Cerebellar cortex (tissue), 1 donor: ENCODE results near the gene MAPKAPK3.
"Not testable (repeated sequence)": the region's sequence is repeated elsewhere in the genome, so short reads cannot be mapped to it uniquely, and the experiment has no call there.

Experiments
- DNase-seq: peaks from one replicate; pipeline ENCODE4 v3.0.0-alpha.2; 2015; ENCODE audit warnings: low spot score

Gene MAPKAPK3

DNA sequence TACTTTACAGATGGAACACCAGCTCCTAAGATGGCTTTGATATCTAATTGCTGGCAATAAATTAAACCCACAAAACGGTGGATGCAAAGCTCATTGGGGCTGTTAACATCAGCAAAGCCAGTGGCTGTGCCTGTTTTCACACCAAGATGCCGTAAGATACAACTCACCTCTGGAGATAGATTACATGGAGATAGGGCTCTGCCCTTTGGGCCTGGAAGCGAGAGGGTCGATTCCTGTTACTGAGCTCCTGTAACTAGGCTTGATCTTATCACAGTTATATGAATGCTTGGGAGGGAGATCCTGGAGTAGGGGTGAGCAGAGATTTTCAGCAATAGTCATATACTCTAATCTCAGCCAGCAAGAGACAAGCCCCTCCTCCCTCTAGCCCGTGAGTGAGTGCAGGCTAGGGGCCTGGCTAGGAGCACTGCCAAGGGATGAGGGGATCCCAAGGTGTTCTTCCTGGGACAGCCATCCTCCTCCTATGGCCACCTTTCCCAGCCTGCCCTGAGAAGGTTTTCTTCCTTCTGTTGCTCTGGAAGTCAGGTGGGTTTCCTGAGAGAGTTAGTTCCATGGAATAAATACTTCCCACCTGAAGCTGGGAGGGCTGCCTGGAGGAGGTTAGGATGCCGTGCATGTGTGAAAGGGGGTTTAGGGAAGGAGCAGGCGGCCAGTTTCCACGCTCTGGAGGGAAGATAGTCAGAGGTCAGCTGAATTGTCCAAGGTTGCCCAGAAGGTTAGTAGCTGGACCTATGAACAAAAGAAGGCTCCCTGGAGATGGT is 39.7 kb downstream of the MAPKAPK3 start:
- DNase-seq, result no peak

DNA sequence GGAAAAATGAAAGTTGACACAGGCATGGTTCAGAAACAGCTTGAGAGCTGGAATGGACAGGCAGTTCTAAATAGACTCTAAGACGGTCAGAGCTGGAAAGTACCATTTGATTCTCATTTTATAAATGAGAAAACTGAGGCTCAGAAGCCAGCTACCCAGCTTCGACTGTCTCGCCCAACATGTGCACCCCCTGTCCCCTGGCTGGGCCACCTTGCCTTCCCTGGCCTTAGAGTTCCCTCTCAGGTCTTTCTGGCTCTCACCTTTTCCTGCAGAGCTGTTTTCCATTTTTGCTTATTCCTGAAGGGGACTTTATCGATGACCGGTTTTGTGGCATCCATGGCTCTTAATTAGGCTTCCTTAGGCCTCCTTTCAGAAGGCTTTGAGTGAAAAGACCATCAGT is 40.5 kb downstream of the MAPKAPK3 start:
- no peak for DNase-seq

GRCh38 chr3:50657816-50658215 is 40.9 kb downstream of the MAPKAPK3 start:
- no peak for DNase-seq

GRCh38 chr3:50658416-50658815 is 41.5 kb downstream of the MAPKAPK3 start:
- DNase-seq, result no peak

DNA sequence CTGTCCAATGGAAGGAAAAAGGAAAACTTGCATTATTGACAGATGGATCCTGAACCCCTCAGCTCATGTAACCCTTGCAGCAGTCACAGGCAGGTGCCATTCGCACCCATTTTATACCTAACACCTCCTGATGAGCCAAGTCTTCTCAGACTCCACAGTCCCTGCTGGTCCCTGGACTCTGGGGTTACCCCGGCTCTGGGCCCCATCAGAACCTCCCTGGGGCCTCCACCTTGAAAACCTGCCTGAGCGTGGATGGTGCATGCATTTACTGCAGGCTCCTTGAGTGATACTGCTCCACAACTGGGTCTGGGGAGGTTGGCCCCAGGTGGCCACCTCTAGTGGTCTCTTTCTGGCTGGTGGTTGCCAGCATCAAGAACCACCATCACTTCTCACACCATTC is 41.9 kb downstream of the MAPKAPK3 start:
- no peak for DNase-seq

GRCh38 chr3:50660386-50660785 is 43.4 kb downstream of the MAPKAPK3 start:
- DNase-seq, result no peak

GRCh38 chr3:50661321-50661837 is 44.4 kb downstream of the MAPKAPK3 start:
- no peak for DNase-seq

DNA sequence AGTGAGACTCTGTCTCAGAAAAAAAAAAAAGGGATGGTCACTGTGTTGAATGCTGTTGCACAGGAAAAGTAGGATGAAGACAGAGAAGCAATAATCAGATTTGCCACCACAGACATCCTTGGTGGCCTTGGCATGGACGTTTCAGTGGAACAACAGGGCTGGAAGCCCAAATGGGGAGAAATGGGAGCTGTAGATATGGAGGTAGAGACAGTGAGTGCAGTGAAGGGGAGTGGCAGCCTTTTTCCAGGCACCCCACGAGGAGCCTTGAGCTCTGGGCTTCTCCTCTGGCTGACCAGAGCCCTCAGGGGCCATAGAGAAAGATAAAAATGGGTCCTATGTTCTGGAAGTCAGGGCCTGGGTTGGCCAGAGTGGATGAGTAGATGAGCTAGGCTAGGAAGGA is 45.5 kb downstream of the MAPKAPK3 start:
- no peak for DNase-seq

- DNase-seq, result no peak
These were observed 48.3 kb downstream of the MAPKAPK3 start for GRCh38 chr3:50665081-50665840.

DNA sequence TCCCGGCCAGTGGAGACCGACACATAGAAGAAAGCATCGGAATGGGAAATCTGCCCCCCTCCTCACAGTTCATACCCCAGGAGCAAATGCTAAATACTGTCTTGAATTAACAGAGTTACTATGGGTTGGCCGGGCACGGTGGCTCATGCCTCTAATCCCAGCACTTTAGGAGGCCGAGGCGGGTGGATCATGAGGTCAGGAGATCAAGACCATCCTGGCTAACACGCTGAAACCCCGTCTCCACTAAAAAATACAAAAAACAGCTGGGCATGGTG is 48.8 kb downstream of the MAPKAPK3 start:
- DNase-seq, result not testable (repeated sequence)

- no peak for DNase-seq
These were observed 49.9 kb downstream of the MAPKAPK3 start for GRCh38 chr3:50666837-50667236.

DNA sequence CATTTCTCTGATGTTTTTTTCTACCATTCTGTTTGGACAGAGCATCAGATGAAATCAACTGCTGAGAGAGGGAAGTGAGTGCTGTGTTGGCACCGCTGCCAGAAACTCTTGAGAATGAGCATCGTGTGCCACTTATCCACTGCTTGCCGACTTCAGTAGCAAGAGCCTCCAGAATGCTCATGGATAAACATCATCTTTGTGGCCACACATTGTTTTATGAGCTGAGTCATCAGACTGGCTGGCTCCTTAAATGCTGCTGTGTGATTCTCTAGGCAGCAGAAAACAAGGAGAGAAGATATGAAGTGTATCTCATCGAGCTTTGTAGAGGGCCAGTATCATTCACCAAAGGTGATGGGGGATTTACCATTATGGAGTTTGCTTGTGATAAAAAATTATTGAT is 54.4 kb downstream of the MAPKAPK3 start:
- peak; percentile 25 for DNase-seq

GRCh38 chr3:50672656-50673055 is 55.7 kb downstream of the MAPKAPK3 start:
- no peak for DNase-seq

- no peak for DNase-seq
These were observed 57.0 kb downstream of the MAPKAPK3 start for GRCh38 chr3:50673931-50674330.

- DNase-seq, result peak; percentile 49
These were observed 57.6 kb downstream of the MAPKAPK3 start, which contains the start of gene DOCK3 for GRCh38 chr3:50674349-50675178. TSS of gene DOCK3 (plus strand) at chr3:50674927. CDS start at chr3:50675264, 337 bp downstream.

DNA sequence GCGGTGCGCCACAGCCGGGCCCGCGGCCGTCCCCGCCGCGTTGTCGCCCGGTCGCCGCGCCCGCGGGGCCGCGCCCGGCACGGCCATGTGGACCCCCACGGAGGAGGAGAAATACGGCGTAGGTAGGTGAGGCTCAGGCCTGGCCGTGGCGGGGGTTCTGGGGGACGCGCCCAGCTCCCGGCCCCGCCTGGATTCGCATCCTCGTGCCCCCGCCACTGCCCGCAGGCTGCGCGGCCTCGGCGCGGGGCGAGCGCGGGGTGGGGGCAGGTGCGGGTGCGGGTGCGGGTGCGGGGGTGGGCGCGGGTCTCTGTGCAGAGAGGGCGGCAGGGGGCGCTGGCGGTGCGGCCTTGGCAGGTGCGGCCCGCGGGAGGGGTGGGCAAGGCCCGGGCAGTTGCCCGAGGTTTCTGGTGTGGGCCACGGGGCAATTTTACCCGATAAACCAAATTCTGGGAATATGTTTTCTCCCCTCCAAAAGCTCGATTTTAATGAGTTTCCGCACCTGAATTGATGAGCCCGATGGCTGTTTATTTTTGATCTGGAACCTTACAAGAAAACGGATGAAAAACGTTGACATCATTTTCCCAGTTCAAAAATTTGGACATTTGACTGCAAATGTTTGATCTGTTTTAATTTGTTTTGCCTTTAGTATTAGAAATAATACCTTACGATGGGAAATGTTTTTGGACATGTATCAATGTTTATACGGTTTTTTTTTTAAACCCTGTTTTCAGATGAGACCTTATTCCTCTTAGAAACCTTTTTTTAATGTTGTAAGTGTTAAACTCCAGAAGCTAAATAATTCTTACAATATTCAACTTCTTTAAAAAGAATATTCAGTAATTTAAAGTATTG is 58.5 kb downstream of the MAPKAPK3 start:
- peak; percentile 58 for DNase-seq

DNA sequence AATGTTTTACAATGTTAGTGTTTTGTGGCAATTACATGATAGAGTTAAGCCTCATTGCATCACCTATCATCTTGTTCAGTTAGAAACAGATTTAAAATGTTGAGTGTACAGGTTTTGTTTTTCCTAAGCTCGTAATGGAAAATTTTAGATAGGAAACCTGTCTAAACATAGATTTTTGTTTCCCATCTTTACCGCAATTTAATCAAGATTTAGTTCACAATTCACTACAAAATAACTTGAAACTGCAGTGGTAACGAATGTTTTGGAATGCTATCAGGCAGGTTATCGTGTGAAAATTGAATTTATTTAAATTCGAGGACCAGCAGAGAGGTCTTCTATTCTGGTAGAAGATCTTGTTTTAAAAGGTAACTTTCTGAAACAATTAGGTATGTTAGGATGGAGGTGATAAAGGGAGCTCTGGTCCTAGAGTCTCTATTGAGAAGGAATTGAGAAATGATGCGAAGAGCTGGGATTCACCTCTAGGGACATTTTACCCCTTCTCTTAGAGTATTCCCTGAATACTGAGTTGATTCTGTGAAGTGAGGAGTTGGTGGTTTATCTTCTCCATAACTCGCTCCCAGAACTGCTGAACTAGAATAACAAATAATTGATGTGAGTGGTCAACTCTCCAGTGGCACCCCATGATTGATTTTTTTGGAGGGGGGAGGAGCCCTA is 59.2 kb downstream of the MAPKAPK3 start:
- DNase-seq, result peak; percentile 50

GRCh38 chr3:50687127-50687751 is 70.3 kb downstream of the MAPKAPK3 start:
- peak; percentile 64 for DNase-seq

DNA sequence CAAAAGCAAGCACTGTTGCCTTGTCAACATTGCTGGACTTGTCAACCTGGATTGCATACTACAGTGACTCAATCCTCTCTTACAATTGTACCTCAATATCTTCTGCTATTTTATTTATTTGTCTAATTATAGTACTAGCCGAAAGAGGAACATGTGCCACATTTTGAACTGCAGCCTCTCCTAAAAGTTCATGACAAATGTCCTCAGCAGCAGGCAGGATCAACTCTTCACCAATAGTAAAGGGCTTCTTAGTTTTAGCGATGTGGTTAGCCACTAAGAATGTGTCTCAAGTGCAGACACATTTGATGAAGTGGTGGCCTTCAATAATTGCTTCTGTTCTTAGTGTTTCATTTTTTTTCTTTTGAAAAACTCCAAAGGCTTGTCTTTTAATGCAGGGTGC is 71.0 kb downstream of the MAPKAPK3 start:
- DNase-seq, result no peak

- not testable (repeated sequence) for DNase-seq
These were observed 71.7 kb downstream of the MAPKAPK3 start for GRCh38 chr3:50688602-50689001.
